Calu3 (cell line): ENCODE data around the gene KRT82. TPM values are rescaled to one million over a fixed set of nuclear protein-coding genes. Genes with fewer than 3 reads are reported as not detected.

Experiments used
- BruUV-seq: library from RNA; stranded (reverse); fragments of 400-500 nt; replicated peaks from 2 replicates; lab custom pipeline; 2021; lab: Mats Ljungman, UMichigan
- CTCF ChIA-PET: fragments of 300-600 bp; sonication (Branson Sonifier 250); formaldehyde crosslinking; loops from one replicate; lab custom pipeline; 2022; ENCODE audit warnings: antibody characterized with exemption; lab: Charles Lee
- DNase-seq: peaks from one replicate; pipeline ENCODE4 v3.0.0; 2022
- H3K27ac Mint-ChIP-seq: one replicate; pipeline ENCODE4 v1.8.0; 2022; ENCODE audit warnings: mixed read lengths; ENCODE audit not compliant: unreplicated experiment
- H3K27me3 Mint-ChIP-seq: one replicate; pipeline ENCODE4 v1.8.0; 2022; ENCODE audit warnings: mixed read lengths; ENCODE audit not compliant: unreplicated experiment
- H3K36me3 Mint-ChIP-seq: one replicate; pipeline ENCODE4 v1.8.0; 2022; ENCODE audit warnings: mild to moderate bottlenecking, moderate library complexity, mixed read lengths; ENCODE audit not compliant: insufficient read depth, unreplicated experiment
- H3K4me1 Mint-ChIP-seq: one replicate; pipeline ENCODE4 v1.8.0; 2022; ENCODE audit warnings: mild to moderate bottlenecking, low read depth, mixed read lengths; ENCODE audit not compliant: unreplicated experiment
- H3K4me3 Mint-ChIP-seq: one replicate; pipeline ENCODE4 v1.8.0; 2022; ENCODE audit warnings: mild to moderate bottlenecking, low read depth, moderate library complexity, mixed read lengths; ENCODE audit not compliant: unreplicated experiment
- H3K9me3 Mint-ChIP-seq: one replicate; pipeline ENCODE4 v1.8.0; 2022; ENCODE audit warnings: low read depth, mixed read lengths; ENCODE audit not compliant: unreplicated experiment
- CTCF ChIP-seq: fragments of 200-600 bp; IDR thresholded peaks from one replicate; pipeline ENCODE4 v1.8.0; 2022; ENCODE audit warnings: antibody characterized with exemption; ENCODE audit not compliant: unreplicated experiment
- intact Hi-C: fragments of 100-400 bp; cut with micrococcal nuclease; formaldehyde crosslinking; loops from one replicate; pipeline ENCODE4 v1.10.0; 2022; ENCODE audit not compliant: unreplicated experiment
- total RNA-seq: library from RNA; stranded (reverse); gene quantifications from 2 replicates; pipeline ENCODE4 v1.2.3, GENCODE V29; 2022

Gene KRT82
- total RNA-seq, 1 experiment from 2014 or later: not detected

DNA sequence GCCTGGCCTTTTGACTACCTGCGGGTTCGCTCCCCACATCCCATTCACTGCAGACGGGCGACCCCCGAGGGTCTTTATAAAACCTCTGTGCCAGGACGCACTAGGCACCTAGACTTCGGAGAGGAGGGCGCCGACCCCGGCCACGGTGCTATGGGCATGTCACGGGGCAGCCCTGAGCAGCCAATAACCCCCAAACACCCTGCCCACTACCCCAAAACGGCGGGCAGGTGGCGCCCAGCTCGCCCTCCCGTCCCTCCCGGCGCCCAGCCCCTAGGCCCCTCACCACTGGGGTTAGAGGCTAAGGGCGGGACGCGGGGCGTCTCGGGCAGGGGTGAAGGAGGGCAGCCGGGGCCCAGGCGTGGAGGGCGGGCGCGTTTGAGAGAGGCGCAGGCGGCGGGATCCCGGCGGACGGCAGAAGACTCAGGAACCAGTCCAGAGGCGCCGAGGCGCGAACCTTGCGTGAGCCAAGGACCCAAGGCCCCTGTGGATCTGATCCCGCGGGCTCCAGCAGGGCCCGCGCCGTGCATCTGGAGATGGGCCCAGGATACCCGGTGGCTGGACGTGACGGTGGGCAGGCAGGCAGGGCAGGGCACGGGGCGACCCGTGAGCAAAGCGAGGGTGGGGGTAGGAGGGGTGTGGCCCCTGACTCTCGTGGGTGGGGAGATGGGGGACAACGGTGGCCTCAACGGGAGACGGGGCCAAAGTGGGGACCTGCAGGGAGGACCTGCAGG is 49.9 kb downstream of the KRT82 start:
- Mint-ChIP-seq H3K27ac (no peak overlapping the region), H3K36me3 (no peaks in the 10 kb centered on the region), H3K4me1 (no peaks in the 10 kb centered on the region), H3K9me3 (no peaks in the 10 kb centered on the region), H3K4me3 (no peak overlapping the region), H3K27me3 (no peaks in the 10 kb centered on the region)
- CTCF ChIA-PET: no interaction called here
- TF ChIP-seq CTCF: no peak
- DNase-seq: no peak
- intact Hi-C loops: no loop called here
- no TSS peak for BruUV-seq

- DNase-seq: no peak
- H3K27ac Mint-ChIP-seq: no peak overlapping the region
- no peaks in the 10 kb centered on the region for H3K27me3 Mint-ChIP-seq
- no peaks in the 10 kb centered on the region for H3K9me3 Mint-ChIP-seq
- no peaks in the 10 kb centered on the region for H3K4me1 Mint-ChIP-seq
- TF ChIP-seq CTCF: no peak
- H3K36me3 Mint-ChIP-seq: no peaks in the 10 kb centered on the region
- CTCF ChIA-PET: no interaction called here
- H3K4me3 Mint-ChIP-seq: no peak overlapping the region
- intact Hi-C loops: no loop called here
- no TSS peak for BruUV-seq
Measured at GRCh38 chr12:52355176-52355575, 51.0 kb downstream of the KRT82 start.

GRCh38 chr12:52354200-52354599 is 51.9 kb downstream of the KRT82 start:
- DNase-seq: no peak
- no peaks in the 10 kb centered on the region for H3K4me1 Mint-ChIP-seq
- no peaks in the 10 kb centered on the region for H3K9me3 Mint-ChIP-seq
- no peak for TF ChIP-seq CTCF
- CTCF ChIA-PET: interaction anchor here (0.5 kb wide), 1 partner anchor 364 kb away, joined by 3 read pairs; no protein-coding TSS in a partner anchor
- no peaks in the 10 kb centered on the region for H3K27me3 Mint-ChIP-seq
- H3K27ac Mint-ChIP-seq: no peak overlapping the region
- H3K4me3 Mint-ChIP-seq: no peak overlapping the region
- no TSS peak for BruUV-seq
- no peaks in the 10 kb centered on the region for H3K36me3 Mint-ChIP-seq
- intact Hi-C loops: no loop called here

- DNase-seq: no peak
- Mint-ChIP-seq H3K9me3 (no peaks in the 10 kb centered on the region), H3K4me1 (no peaks in the 10 kb centered on the region), H3K27ac (no peak overlapping the region), H3K36me3 (no peaks in the 10 kb centered on the region), H3K27me3 (no peaks in the 10 kb centered on the region), H3K4me3 (no peak overlapping the region)
- CTCF ChIA-PET: no interaction called here
- intact Hi-C loops: no loop called here
- TF ChIP-seq CTCF: no peak
- no TSS peak for BruUV-seq
Measured at GRCh38 chr12:52353766-52354165, 52.4 kb downstream of the KRT82 start.
